SK-N-SH (cell line): ENCODE data around the gene ALAD. TPM values are rescaled to one million over a fixed set of nuclear protein-coding genes. Genes with fewer than 3 reads are reported as not detected.
"Not testable (repeated sequence)": the region's sequence is repeated elsewhere in the genome, so short reads cannot be mapped to it uniquely, and the experiment has no call there.

Experiments used
- CTCF ChIA-PET: fragments of 300-600, 350-600 bp; formaldehyde crosslinking; extraction: SDS; loops from one replicate; lab custom pipeline; 2021; lab: Yijun Ruan, JAX
- POLR2A ChIA-PET: fragments of 350-600 bp; sonication (Branson Sonifier 250); formaldehyde crosslinking; extraction: SDS; loops from one replicate; lab custom pipeline; 2020; ENCODE audit warnings: antibody characterized with exemption, inconsistent platforms; lab: Yijun Ruan, JAX
- DNase-seq: peaks from one replicate; pipeline ENCODE4 v3.0.0; 2012
- H2AFZ ChIP-seq: fragments of 200-600 bp; sonication (generic); 2 replicates; pipeline ENCODE4 v1.8.1; 2016; ENCODE audit warnings: antibody characterized with exemption, mild to moderate bottlenecking, low read depth
- H3F3A ChIP-seq: fragments of 200-600 bp; sonication (generic); replicated peaks from 2 replicates; pipeline ENCODE3; 2016; ENCODE audit warnings: antibody characterized with exemption, mild to moderate bottlenecking; ENCODE audit not compliant: insufficient read depth
- H3K27ac ChIP-seq, 2 experiments: fragments of 200-500 bp in 1 of 2; fragments of 200-600 bp in 1 of 2; sonication (Bioruptor generic) in 1 of 2; sonication (generic), shearing (Covaris generic) in 1 of 2; 2 replicates each; pipeline versions ENCODE4 v1.5.1 to v1.6.1; 2014 to 2016; ENCODE audit warnings: low read depth in 2 of 2, inconsistent platforms in 1 of 2, low read length in 1 of 2, mild to moderate bottlenecking in 1 of 2, mixed read lengths in 1 of 2
- H3K27me3 ChIP-seq: fragments of 200-600 bp; sonication (generic), shearing (Covaris generic); 2 replicates; pipeline ENCODE4 v1.6.1; 2016; ENCODE audit warnings: mixed run types; ENCODE audit not compliant: insufficient read depth
- H3K36me3 ChIP-seq, 2 experiments: fragments of 200-500 bp in 1 of 2; fragments of 200-600 bp in 1 of 2; sonication (Bioruptor generic) in 1 of 2; sonication (generic) in 1 of 2; replicated peaks in 1 of 2; 2 replicates each; pipeline versions ENCODE3 to v1.5.1; 2014 to 2016; ENCODE audit warnings: low read length in 1 of 2, mild to moderate bottlenecking in 1 of 2; ENCODE audit not compliant: insufficient read depth in 2 of 2, control insufficient read depth in 1 of 2
- H3K4me1 ChIP-seq, 2 experiments: fragments of 200-500 bp in 1 of 2; fragments of 200-600 bp in 1 of 2; sonication (Bioruptor generic) in 1 of 2; sonication (generic), shearing (Covaris generic) in 1 of 2; 2 replicates each; pipeline versions ENCODE4 v1.5.1 to v1.6.1; 2014 to 2016; ENCODE audit warnings: low read depth in 1 of 2, low read length in 1 of 2, mixed run types in 1 of 2; ENCODE audit not compliant: insufficient read depth in 2 of 2, control insufficient read depth in 1 of 2
- H3K4me2 ChIP-seq: fragments of 200-600 bp; sonication (generic), shearing (Covaris generic); 2 replicates; pipeline ENCODE4 v1.6.1; 2017; ENCODE audit warnings: mixed run types
- H3K4me3 ChIP-seq, 2 experiments: fragments of 200-500 bp in 1 of 2; fragments of 200-600 bp in 1 of 2; sonication (Bioruptor generic) in 1 of 2; sonication (generic), shearing (Covaris generic) in 1 of 2; 2 replicates each; pipeline versions ENCODE4 v1.5.1 to v1.8.1; 2014 to 2016; ENCODE audit warnings: low read depth in 2 of 2, inconsistent platforms in 1 of 2, low read length in 1 of 2, mild to moderate bottlenecking in 1 of 2, mixed read lengths in 1 of 2, moderate library complexity in 1 of 2
- H3K79me2 ChIP-seq: fragments of 200-600 bp; sonication (generic); 2 replicates; pipeline ENCODE4 v1.8.1; 2017; ENCODE audit warnings: mild to moderate bottlenecking; ENCODE audit not compliant: insufficient read depth
- H3K9ac ChIP-seq: fragments of 200-600 bp; sonication (generic); 2 replicates; pipeline ENCODE4 v1.6.1; 2017; ENCODE audit warnings: mixed run types
- H3K9me2 ChIP-seq: fragments of 200-600 bp; sonication (generic); 2 replicates; pipeline ENCODE4 v1.6.1; 2017; ENCODE audit warnings: mixed run types
- H3K9me3 ChIP-seq: fragments of 200-600 bp; sonication (generic); 2 replicates; pipeline ENCODE4 v1.6.1; 2017; ENCODE audit warnings: mixed run types, mild to moderate bottlenecking, moderate library complexity
- H4K20me1 ChIP-seq: fragments of 200-600 bp; sonication (generic); 2 replicates; pipeline ENCODE4 v1.6.1; 2017; ENCODE audit warnings: mild to moderate bottlenecking, mixed run types; ENCODE audit not compliant: insufficient read depth
- CHD2 ChIP-seq: fragments of 150-350 bp; IDR thresholded peaks from 2 replicates; pipeline ENCODE4 v1.6.1; 2018; ENCODE audit warnings: low read length; ENCODE audit not compliant: partially characterized antibody
- FOXM1 ChIP-seq: IDR thresholded peaks from 2 replicates; pipeline ENCODE4 v1.4.0; 2012; ENCODE audit warnings: low read depth, mild to moderate bottlenecking
- GABPA ChIP-seq: IDR thresholded peaks from 2 replicates; pipeline ENCODE4 v1.4.0; 2012; ENCODE audit warnings: low read depth, mild to moderate bottlenecking
- PBX3 ChIP-seq: IDR thresholded peaks from 2 replicates; pipeline ENCODE4; 2012
- RAD21 ChIP-seq: IDR thresholded peaks from 2 replicates; pipeline ENCODE4 v1.6.1; 2012; ENCODE audit warnings: mild to moderate bottlenecking, low read length
- SMC3 ChIP-seq: IDR thresholded peaks from 2 replicates; pipeline ENCODE4 v1.6.1; 2012; ENCODE audit warnings: low read depth, low read length, improper control_type of control experiment
- TEAD4 ChIP-seq: IDR thresholded peaks from 2 replicates; pipeline ENCODE4 v1.4.0; 2012; ENCODE audit warnings: mild to moderate bottlenecking, borderline replicate concordance; ENCODE audit not compliant: insufficient read depth
- WGBS: methylation state at CpG from one replicate; pipeline ENCODE4 v1.1.6; 2017; ENCODE audit warnings: low lambda C conversion rate; 5-methylcytosine and 5-hydroxymethylcytosine counted together
- polyA plus RNA-seq, 3 experiments: library from polyadenylated mRNA; depleted of rRNA; stranded (reverse); fragments of >200 nt; gene quantifications; 2 replicates each; pipeline ENCODE4 v1.2.3, GENCODE V29; 2012
- TF ChIP-seq, protein P1 (sequence below): fragments of 200-600 bp; sonication (generic); IDR thresholded peaks from 2 replicates; pipeline ENCODE4 v1.6.1; 2017; ENCODE audit warnings: antibody characterized with exemption, mild to moderate bottlenecking, moderate library complexity

ALAD gene
- polyA plus RNA-seq, 1 of the 3 experiments (the other 2 are of a cell fraction) = 10.7 TPM

- Histone ChIP-seq H3K4me2 (no peak overlapping the region), H3K36me3 (no peaks in the 10 kb centered on the region), H3K9me3 (no peaks in the 10 kb centered on the region), H3K27me3 (no peaks in the 10 kb centered on the region), H4K20me1 (no peaks in the 10 kb centered on the region), H3K4me3 (no peak overlapping the region; a peak in 1 of 4 replicates), H3K79me2 (no peaks in the 10 kb centered on the region), H2AFZ (no peak overlapping the region), H3K27ac (no peak overlapping the region), H3F3A (peaks cover 3% of the 10 kb centered on the region), H3K4me1 (no peaks in the 10 kb centered on the region)
- POLR2A ChIA-PET = interaction anchor here (1.4 kb wide), 1 partner anchor 113 kb away, joined by 3 read pairs; no protein-coding TSS in a partner anchor
- peak; percentile 72 for DNase-seq
- CTCF ChIA-PET = interaction anchor here (0.6 to 9.9 kb wide), 55 partner anchors 9 to 227 kb away, joined by 3 to 449 read pairs (median 5); partner anchors contain the start of genes ALAD, C9orf43, POLE3 and RGS3
- TF ChIP-seq, protein P1, sequence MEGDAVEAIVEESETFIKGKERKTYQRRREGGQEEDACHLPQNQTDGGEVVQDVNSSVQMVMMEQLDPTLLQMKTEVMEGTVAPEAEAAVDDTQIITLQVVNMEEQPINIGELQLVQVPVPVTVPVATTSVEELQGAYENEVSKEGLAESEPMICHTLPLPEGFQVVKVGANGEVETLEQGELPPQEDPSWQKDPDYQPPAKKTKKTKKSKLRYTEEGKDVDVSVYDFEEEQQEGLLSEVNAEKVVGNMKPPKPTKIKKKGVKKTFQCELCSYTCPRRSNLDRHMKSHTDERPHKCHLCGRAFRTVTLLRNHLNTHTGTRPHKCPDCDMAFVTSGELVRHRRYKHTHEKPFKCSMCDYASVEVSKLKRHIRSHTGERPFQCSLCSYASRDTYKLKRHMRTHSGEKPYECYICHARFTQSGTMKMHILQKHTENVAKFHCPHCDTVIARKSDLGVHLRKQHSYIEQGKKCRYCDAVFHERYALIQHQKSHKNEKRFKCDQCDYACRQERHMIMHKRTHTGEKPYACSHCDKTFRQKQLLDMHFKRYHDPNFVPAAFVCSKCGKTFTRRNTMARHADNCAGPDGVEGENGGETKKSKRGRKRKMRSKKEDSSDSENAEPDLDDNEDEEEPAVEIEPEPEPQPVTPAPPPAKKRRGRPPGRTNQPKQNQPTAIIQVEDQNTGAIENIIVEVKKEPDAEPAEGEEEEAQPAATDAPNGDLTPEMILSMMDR = peak; percentile 77
- TF ChIP-seq GABPA (no peak), RAD21 (peak; percentile 94), FOXM1 (no peak), SMC3 (peak; percentile 95)
- TF ChIP-seq, all 33 proteins: peak for 3
- Histone ChIP-seq H3K9me2 (no peaks in the 10 kb centered on the region), H3K9ac (no peak overlapping the region)
- WGBS = 64% methylated on average over 3 of the region's 3 CpGs
Observed at GRCh38 chr9:113446323-113446740, 45.2 kb upstream of the ALAD start.

GRCh38 chr9:113444736-113445135 is 43.7 kb upstream of the ALAD start:
- no peaks in the 10 kb centered on the region for H3K27me3 ChIP-seq
- 83% methylated on average over 2 of the region's 2 CpGs for WGBS
- no peaks in the 10 kb centered on the region for H3K9me2 ChIP-seq
- TF ChIP-seq SMC3 (no peak), CHD2 (no peak), PBX3 (no peak), TEAD4 (no peak)
- TF ChIP-seq, all 33 proteins: peak for 0
- no peaks in the 10 kb centered on the region for H3K36me3 ChIP-seq
- ChIA-PET POLR2A (no interaction called here), CTCF (interaction anchor here (1.5 to 9.9 kb wide), 5 partner anchors 8 to 210 kb away, joined by 3 to 449 read pairs (median 19); partner anchors contain the start of gene ALAD)
- no peaks in the 10 kb centered on the region for H3K9me3 ChIP-seq
- no peak overlapping the region for H3K4me3 ChIP-seq
- H3K4me2 ChIP-seq = no peak overlapping the region
- DNase-seq = no peak
- H3K4me1 ChIP-seq = no peaks in the 10 kb centered on the region
- no peak overlapping the region for H3K27ac ChIP-seq
- no peak overlapping the region for H3K9ac ChIP-seq
- no peaks in the 10 kb centered on the region for H3F3A ChIP-seq
- H2AFZ ChIP-seq = no peak overlapping the region
- no peaks in the 10 kb centered on the region for H3K79me2 ChIP-seq
- H4K20me1 ChIP-seq = no peaks in the 10 kb centered on the region

DNA sequence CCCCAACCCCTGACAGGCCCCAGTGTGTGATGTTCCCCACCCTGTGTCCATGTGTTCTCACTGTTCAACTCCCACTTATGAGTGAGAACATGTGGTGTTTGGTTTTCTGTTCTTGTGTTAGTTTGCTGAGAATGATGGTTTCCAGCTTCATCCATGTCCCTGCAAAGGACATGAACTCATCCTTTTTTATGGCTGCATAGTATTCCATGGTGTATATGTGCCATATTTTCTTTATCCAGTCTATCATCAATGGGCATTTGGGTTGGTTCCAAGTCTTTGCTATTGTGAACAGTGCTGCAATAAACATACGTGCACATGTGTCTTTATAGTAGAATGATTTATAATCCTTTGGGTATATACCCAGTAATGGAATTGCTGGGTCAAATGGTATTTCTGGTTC is 36.6 kb upstream of the ALAD start:
- H2AFZ ChIP-seq, POLR2A ChIA-PET, H3K36me3 ChIP-seq, H3K4me1 ChIP-seq, H4K20me1 ChIP-seq, DNase-seq, H3K9me3 ChIP-seq, H3K4me2 ChIP-seq, H3K79me2 ChIP-seq, H3K27me3 ChIP-seq, H3K4me3 ChIP-seq, H3K27ac ChIP-seq, H3F3A ChIP-seq, H3K9ac ChIP-seq, H3K9me2 ChIP-seq: not testable (repeated sequence)
- CTCF ChIA-PET = interaction anchor here (0.8 kb wide), 1 partner anchor 57 kb away, joined by 3 read pairs; no protein-coding TSS in a partner anchor
- WGBS = 69% methylated on average over 1 of the region's 1 CpG
